NB4 (cell line): ENCODE data around the gene C22orf15.

Source experiments
- POLR2A ChIP-seq: IDR thresholded peaks from 2 replicates; pipeline ENCODE4 v1.6.1; 2011; ENCODE audit warnings: mild to moderate bottlenecking; ENCODE audit not compliant: insufficient read length; ENCODE audit errors: extremely low read depth
- TF ChIP-seq, protein P1 (sequence below): IDR thresholded peaks from one replicate; pipeline ENCODE4 v1.5.1; 2012; ENCODE audit warnings: low read depth, low read length
- TF ChIP-seq, protein P2 (sequence below): IDR thresholded peaks from 2 replicates; pipeline ENCODE4 v1.6.1; 2011; ENCODE audit warnings: low read depth, low read length

DNA sequence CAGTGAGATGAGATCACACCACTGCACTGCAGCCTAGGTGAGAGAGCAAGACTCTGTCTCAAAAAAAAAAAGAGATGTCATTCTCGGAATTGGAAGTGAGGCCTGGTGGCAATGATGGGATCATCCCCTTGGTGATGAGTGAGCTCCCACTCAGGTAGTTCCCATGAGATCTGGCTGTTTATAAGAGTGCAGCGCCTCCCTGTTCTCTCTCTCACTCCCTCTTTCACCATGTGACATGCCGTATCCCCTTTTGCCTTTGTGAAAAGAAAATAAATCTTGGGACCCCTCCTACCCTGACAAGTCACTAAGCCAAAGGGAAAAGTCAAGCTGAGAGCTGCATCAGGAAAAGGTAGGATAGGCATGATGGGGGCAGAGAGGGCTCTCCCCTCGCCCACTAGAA is 40.6 kb upstream of the C22orf15 start:
- TF ChIP-seq, protein P1, sequence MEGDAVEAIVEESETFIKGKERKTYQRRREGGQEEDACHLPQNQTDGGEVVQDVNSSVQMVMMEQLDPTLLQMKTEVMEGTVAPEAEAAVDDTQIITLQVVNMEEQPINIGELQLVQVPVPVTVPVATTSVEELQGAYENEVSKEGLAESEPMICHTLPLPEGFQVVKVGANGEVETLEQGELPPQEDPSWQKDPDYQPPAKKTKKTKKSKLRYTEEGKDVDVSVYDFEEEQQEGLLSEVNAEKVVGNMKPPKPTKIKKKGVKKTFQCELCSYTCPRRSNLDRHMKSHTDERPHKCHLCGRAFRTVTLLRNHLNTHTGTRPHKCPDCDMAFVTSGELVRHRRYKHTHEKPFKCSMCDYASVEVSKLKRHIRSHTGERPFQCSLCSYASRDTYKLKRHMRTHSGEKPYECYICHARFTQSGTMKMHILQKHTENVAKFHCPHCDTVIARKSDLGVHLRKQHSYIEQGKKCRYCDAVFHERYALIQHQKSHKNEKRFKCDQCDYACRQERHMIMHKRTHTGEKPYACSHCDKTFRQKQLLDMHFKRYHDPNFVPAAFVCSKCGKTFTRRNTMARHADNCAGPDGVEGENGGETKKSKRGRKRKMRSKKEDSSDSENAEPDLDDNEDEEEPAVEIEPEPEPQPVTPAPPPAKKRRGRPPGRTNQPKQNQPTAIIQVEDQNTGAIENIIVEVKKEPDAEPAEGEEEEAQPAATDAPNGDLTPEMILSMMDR, result no peak
- no peak for TF ChIP-seq POLR2A
- TF ChIP-seq, protein P2, sequence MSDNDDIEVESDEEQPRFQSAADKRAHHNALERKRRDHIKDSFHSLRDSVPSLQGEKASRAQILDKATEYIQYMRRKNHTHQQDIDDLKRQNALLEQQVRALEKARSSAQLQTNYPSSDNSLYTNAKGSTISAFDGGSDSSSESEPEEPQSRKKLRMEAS, result no peak
